Measurements from ENCODE around the gene DPM2.

DPM2 gene

DNA sequence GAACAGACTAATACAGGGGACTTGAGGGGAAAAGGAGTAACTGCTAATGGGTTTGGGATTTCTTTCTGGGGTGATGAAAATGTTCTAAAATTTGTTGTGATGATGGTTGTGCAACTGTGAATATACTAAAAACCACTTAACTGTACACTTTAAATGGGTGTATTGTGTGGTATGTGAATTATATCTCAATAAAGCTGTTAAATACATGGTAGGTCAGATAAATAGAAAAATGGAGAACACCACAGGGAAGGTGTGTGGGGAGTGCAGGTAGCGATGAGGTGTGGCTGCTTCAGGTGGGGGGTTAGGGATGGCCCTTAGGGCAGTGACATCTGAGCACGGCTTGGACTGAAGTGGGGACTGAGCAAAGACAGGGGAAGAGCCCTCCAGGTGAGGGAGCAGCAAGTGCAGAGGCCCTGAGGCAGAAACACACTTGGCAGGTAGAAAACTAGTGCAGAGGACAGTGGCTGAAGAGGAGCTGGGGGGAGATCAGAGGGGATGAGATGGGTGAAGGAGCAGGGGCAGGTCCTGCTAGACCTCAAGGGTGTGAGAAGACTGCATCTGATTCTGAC, 22.3 kb upstream of the DPM2 start:
- TF ChIP-seq, protein P1, sequence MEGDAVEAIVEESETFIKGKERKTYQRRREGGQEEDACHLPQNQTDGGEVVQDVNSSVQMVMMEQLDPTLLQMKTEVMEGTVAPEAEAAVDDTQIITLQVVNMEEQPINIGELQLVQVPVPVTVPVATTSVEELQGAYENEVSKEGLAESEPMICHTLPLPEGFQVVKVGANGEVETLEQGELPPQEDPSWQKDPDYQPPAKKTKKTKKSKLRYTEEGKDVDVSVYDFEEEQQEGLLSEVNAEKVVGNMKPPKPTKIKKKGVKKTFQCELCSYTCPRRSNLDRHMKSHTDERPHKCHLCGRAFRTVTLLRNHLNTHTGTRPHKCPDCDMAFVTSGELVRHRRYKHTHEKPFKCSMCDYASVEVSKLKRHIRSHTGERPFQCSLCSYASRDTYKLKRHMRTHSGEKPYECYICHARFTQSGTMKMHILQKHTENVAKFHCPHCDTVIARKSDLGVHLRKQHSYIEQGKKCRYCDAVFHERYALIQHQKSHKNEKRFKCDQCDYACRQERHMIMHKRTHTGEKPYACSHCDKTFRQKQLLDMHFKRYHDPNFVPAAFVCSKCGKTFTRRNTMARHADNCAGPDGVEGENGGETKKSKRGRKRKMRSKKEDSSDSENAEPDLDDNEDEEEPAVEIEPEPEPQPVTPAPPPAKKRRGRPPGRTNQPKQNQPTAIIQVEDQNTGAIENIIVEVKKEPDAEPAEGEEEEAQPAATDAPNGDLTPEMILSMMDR (IDR thresholded peaks at IDR 0.05; ENCODE audit: low read depth, low read length), result no peak
- H3K4me3 ChIP-seq (ENCODE audit: low read depth, low read length), result no peak overlapping the region

DNA sequence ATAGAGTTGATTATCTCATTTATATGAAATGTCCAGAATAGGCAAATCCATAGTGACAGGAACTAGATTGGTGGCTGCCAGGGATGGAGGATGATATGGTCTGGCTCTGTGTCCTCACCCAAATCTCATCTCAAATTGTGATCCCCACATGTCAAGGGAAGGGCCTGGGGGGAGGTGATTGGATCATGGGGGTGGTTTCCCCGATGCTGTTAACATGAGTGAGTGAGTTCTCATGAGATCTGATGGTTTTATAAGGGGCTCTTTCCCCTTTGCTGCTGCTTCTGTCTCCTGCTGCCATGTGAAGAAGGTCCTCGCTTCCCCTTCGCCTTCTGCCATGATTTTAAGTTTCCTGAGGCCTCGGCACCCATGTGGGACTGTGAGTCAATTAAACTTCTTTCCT, 21.7 kb upstream of the DPM2 start:
- TF ChIP-seq, protein P1 (IDR thresholded peaks at IDR 0.05; ENCODE audit: low read depth, low read length), result no peak
- H3K4me3 ChIP-seq (ENCODE audit: low read depth, low read length), result no peak overlapping the region

DNA sequence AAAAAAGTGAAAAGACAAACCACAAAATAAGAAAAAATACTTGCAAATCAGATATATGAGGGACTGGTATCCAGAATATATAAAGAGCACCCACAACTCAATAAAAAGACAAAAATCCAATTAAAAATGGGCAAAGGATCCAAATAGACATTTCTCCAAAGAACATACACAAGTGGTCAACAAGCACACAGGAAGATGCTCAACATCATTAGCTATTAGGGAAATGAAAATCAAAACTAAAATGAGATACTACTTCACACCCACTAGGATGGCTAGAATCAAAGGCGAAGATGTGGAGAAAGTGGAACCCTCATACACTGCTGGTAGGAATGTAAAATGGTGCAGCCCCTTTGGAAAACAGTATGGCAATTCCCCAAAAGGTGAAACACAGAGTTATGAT, 21.1 kb upstream of the DPM2 start:
- TF ChIP-seq, protein P1 (IDR thresholded peaks at IDR 0.05; ENCODE audit: low read depth, low read length), result no peak
- H3K4me3 ChIP-seq (ENCODE audit: low read depth, low read length), result no peak overlapping the region

DNA sequence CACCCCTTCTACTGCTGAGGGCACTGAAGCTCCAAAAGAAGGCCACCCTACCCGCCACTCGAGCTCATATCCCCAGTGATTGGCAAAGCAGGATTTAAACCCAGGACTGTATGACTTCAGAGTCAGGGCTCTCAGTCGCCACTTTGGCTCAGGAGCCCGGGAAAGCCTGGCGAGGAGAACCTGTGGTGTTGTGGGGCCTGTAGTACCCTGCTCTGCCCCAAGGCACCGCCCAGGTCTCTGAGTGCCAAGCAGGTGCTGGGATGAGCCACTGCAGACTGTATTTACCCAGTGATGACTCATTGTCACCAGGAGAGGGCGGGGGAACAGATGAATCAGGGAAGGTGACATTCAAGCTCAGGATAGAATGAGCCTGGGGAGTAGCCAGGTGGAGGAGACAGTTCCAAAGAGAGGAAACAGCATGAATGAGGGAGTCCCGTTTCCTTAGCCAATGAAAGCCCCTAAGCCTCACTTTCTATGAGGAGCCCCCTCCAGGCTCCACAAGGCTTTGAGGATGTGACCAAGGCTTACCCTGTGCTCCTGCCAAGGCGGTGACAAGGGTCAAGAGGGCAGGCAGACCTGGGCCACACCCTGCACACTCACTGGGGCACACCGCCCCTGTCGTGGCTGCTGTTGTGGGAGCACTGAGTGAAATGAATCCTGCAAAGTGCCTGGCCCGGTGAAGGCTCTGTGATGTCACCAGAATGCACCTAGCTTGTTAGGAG, 17.8 kb upstream of the DPM2 start:
- no peak overlapping the region for H3K4me3 ChIP-seq (ENCODE audit: low read depth, low read length)

DNA sequence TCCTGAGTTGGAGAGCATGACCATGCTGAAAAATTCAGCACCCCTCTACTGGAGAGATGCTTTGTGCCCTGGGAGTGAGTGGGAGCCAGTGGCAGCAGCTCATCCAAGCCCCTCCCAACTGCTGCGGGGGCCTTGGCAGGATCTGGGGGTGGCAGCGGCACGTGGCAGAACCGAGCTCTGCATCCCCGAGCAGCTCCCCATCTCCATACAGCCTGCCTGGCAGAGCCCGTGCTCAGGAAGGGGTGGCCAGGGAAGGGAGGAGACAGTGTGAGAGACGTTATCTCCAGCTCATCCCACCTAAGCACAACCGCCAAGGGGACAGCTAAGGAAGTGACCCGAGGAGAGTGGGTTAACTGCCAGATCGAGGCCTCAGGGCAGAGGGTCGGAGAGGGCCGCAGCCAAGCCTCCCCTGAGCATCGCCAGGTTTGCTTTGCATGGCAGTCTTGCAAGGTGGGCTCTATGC, 17.2 kb upstream of the DPM2 start:
- H3K4me3 ChIP-seq (ENCODE audit: low read depth, low read length), result no peak overlapping the region
- TF ChIP-seq, protein P1 (IDR thresholded peaks at IDR 0.05; ENCODE audit: low read depth, low read length), result no peak

More for the DNA sequence above, 17.8 kb upstream of the DPM2 start:
- TF ChIP-seq, protein P1 (IDR thresholded peaks at IDR 0.05; ENCODE audit: low read depth, low read length), result no peak

DNA sequence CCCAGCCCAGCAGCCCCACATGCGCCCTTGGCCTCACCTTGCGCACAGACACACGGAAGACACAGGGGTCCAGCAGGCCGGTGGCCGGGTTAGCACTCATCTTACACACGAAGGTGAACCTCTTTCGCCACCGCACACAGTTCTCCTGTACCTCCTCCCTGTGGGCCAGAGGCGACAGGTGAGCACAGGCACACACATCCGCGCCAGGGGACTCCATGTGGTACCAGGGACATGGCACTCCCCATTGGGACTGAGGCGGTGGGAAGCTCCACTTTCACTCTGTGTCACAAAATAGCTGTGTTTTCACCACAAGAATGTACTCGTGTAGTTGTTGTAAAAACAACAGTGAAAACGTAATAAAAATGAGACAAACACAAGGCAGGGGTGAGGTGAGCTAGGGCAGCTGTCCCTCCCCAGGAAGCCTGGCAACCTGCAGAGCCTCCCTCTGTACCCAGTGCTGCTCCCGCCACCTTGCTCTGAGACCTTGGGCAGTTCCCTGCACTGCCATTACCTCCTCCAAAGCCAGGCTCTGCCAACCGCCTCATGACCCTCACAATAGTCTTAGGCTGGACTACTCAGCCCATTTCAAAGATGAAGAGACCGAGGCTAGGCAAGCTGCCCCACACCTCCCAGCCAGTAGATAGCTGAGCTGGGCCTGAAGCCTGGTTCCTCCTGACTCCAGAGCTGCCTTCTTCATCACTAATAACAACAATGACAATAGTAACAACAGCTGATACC, 16.3 kb upstream of the DPM2 start:
- TF ChIP-seq, protein P1 (IDR thresholded peaks at IDR 0.05; ENCODE audit: low read depth, low read length), result no peak
- H3K4me3 ChIP-seq (ENCODE audit: low read depth, low read length), result no peak overlapping the region

DNA sequence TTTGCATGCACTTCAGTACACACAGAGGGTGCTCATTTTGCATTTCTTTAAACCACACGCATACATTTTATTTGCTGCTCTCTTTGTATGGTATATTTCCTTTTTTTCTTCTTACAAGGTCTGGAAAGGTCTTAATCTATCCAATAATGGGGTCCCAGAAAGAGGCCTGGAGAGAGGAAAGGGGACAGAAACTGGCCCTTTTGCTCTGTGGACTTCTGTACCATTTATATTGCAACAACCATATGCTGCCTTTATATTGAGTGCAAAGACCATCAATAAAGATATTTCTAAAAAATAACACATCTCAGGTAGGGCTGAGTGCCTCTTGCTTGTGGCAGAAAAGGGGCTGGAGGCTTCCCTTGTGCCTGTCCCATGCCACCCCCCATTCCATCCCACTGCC, 15.5 kb upstream of the DPM2 start:
- TF ChIP-seq, protein P1 (IDR thresholded peaks at IDR 0.05; ENCODE audit: low read depth, low read length), result no peak
- no peak overlapping the region for H3K4me3 ChIP-seq (ENCODE audit: low read depth, low read length)
